ENCODE data around the gene HOMEZ. TPM values are rescaled to one million over a fixed set of nuclear protein-coding genes. Genes with fewer than 3 reads are reported as not detected.

HOMEZ gene
- total and polyA plus RNA-seq, 2 of the 8 experiments (the other 6 are each of a cell fraction or from before 2014, with no cell fraction given) = 9.1 to 15.9 TPM

DNA sequence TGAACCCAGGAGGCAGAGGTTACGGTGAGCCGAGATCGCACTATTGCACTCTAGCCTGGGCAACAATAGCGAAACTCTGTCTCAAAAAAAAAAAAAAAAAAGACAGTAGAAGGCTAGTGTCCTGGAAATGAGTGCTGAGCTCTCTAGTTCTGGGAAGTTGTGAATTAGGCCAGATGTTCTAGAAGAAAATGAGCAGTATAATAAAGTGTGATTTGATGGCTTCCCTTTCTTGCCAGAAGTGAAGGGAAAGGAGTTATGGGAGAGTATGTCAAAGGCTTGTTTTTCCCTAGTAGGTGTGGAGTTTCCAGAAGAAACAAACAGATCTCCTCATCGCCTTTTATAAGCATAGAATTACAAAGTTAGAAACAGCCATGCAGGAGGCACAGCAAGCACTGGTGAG lies 27.7 kb downstream of the HOMEZ start:
- Histone ChIP-seq H3K14ac (ENCODE audit: insufficient read length) (no peak overlapping the region), H2BK5ac (ENCODE audit: low read depth, low read length) (no peak overlapping the region), H3K79me2 (ENCODE audit: control insufficient read depth in 1 of 2, insufficient read depth in 2 of 2, low read length in 2 of 2) (no peaks in the 10 kb centered on the region), H2BK12ac (ENCODE audit: low read depth, low read length) (no peak overlapping the region), H4K8ac (ENCODE audit: extremely low read depth, insufficient read depth, low read length) (no peak overlapping the region), H3K4me3 (ENCODE audit: extremely low read depth in 1 of 4, insufficient read depth in 2 of 4, low read depth in 3 of 4, low read length in 4 of 4) (no peak overlapping the region), H4K20me1 (replicated peaks in 1 of 2; ENCODE audit: control insufficient read depth in 1 of 2, insufficient read depth in 2 of 2, low read length in 2 of 2) (no peaks in the 10 kb centered on the region), H3K4ac (replicated peaks; ENCODE audit: insufficient read length, low read depth, low read length) (no peak overlapping the region), H3K4me2 (ENCODE audit: insufficient read depth in 1 of 2, low read depth in 2 of 2, low read length in 2 of 2) (no peak overlapping the region), H4K91ac (replicated peaks; ENCODE audit: insufficient read length, low read length) (no peak overlapping the region), H2BK120ac (replicated peaks; ENCODE audit: low read depth, low read length) (no peak overlapping the region), H3K27ac (ENCODE audit: low read depth, low read length) (no peak overlapping the region), H3K4me1 (replicated peaks in 1 of 4; ENCODE audit: control insufficient read depth in 3 of 4, insufficient read depth in 4 of 4, low read length in 3 of 4) (peaks cover 0 to 6% (median 0%) of the 10 kb centered on the region in 4 experiments; a peak in 2 of 7 replicates), H3K9ac (replicated peaks in 1 of 4; ENCODE audit: extremely low read depth in 1 of 4, low read depth in 3 of 4, low read length in 3 of 4) (no peak overlapping the region), H3K23me2 (ENCODE audit: low read depth, low read length) (peaks cover 3% of the 10 kb centered on the region; the same call in 1 of the 2 replicates), H2BK15ac (ENCODE audit: low read length) (no peak overlapping the region), H2AFZ (ENCODE audit: low read length) (no peak overlapping the region), H3K23ac (ENCODE audit: insufficient read length) (no peak overlapping the region), H2BK20ac (ENCODE audit: low read length) (no peak overlapping the region; the same call in 1 of the 2 replicates), H3K27me3 (replicated peaks in 1 of 4; ENCODE audit: control insufficient read depth in 3 of 4, extremely low read depth in 1 of 4, insufficient read depth in 3 of 4, low read length in 3 of 4) (no peaks in the 10 kb centered on the region), H3K36me3 (ENCODE audit: control insufficient read depth in 2 of 4, insufficient read depth in 4 of 4, low read length in 3 of 4) (no peaks in the 10 kb centered on the region), H3K79me1 (ENCODE audit: low read depth, low read length) (no peaks in the 10 kb centered on the region), H3K9me3 (ENCODE audit: insufficient read depth in 2 of 2, low read depth in 1 of 2, low read length in 1 of 2) (no peaks in the 10 kb centered on the region), H4K5ac (ENCODE audit: insufficient read length, low read depth, low read length) (no peak overlapping the region), H3K56ac (replicated peaks; ENCODE audit: insufficient read length, low read depth, low read length) (no peak overlapping the region), H3K18ac (ENCODE audit: extremely low read depth, low read length) (no peak overlapping the region), H2AK5ac (ENCODE audit: low read depth, low read length) (no peak overlapping the region)
- POLR2A ChIA-PET (ENCODE audit: partially characterized antibody) = interaction anchor here (1.2 kb wide), 1 partner anchor 64 kb away, joined by 3 read pairs; no protein-coding TSS in a partner anchor
- CTCF ChIA-PET (ENCODE audit: partially characterized antibody) = interaction anchor here (0.8 to 4.1 kb wide), 6 partner anchors 12 to 189 kb away, joined by 3 to 15 read pairs (median 3); partner anchors contain the start of gene CEBPE
- FAIRE-seq (no peak), DNase-seq (ENCODE audit: low read depth in 1 of 2, low spot score in 2 of 2) (no peak)
- TF ChIP-seq ZNF274 (IDR thresholded peaks at IDR 0.05; ENCODE audit: borderline replicate concordance, extremely low read depth, low read length) (no peak), POU5F1 (IDR thresholded peaks at IDR 0.05; ENCODE audit: low read depth, low read length) (no peak), FOSL1 (IDR thresholded peaks at IDR 0.05; ENCODE audit: insufficient read depth, low read depth, low read length) (no peak), EGR1 (IDR thresholded peaks at IDR 0.05; ENCODE audit: borderline replicate concordance, low read depth, low read length) (no peak), RNF2 (IDR thresholded peaks at IDR 0.05; ENCODE audit: borderline replicate concordance, low read depth, low read length, missing control alignments, poor library complexity, severe bottlenecking) (no peak), CBX5 (IDR thresholded peaks at IDR 0.05; ENCODE audit: low read depth, low read length) (no peak), NANOG (IDR thresholded peaks at IDR 0.05; ENCODE audit: insufficient read depth, low read depth, low read length, poor library complexity, severe bottlenecking) (no peak), SP4 (IDR thresholded peaks at IDR 0.05; ENCODE audit: low read length) (no peak), NRF1 (IDR thresholded peaks at IDR 0.05; ENCODE audit: low read depth, low read length) (no peak), ASH2L (IDR thresholded peaks at IDR 0.05; ENCODE audit: low read length) (no peak), CEBPB (IDR thresholded peaks at IDR 0.05; ENCODE audit: low read depth, low read length) (no peak)
- WGBS, 2 experiments (ENCODE audit: extremely low coverage in 1 of 2, insufficient coverage in 1 of 2, insufficient read length in 1 of 2, insufficient replicate concordance in 2 of 2, low coverage in 1 of 2, low lambda C conversion rate in 2 of 2, missing lambda C conversion rate in 1 of 2) = 92% methylated on average over 2 of the region's 5 CpGs; no CpG with 5 or more reads in 1 of the 2 experiments

Measured in H1 (cell line).